ENCODE results near the gene HIF3A.

The HIF3A gene

GRCh38 chr19:46372901-46373490, 76.2 kb downstream of the HIF3A start:
- H2AFZ ChIP-seq (ENCODE audit: low read length) = no peak overlapping the region
- no peak overlapping the region for H3K27ac ChIP-seq (ENCODE audit: low read depth, low read length, poor library complexity, severe bottlenecking)
- H3K36me3 ChIP-seq (ENCODE audit: insufficient read depth, low read length) = peaks cover 44% of the 10 kb centered on the region

DNA sequence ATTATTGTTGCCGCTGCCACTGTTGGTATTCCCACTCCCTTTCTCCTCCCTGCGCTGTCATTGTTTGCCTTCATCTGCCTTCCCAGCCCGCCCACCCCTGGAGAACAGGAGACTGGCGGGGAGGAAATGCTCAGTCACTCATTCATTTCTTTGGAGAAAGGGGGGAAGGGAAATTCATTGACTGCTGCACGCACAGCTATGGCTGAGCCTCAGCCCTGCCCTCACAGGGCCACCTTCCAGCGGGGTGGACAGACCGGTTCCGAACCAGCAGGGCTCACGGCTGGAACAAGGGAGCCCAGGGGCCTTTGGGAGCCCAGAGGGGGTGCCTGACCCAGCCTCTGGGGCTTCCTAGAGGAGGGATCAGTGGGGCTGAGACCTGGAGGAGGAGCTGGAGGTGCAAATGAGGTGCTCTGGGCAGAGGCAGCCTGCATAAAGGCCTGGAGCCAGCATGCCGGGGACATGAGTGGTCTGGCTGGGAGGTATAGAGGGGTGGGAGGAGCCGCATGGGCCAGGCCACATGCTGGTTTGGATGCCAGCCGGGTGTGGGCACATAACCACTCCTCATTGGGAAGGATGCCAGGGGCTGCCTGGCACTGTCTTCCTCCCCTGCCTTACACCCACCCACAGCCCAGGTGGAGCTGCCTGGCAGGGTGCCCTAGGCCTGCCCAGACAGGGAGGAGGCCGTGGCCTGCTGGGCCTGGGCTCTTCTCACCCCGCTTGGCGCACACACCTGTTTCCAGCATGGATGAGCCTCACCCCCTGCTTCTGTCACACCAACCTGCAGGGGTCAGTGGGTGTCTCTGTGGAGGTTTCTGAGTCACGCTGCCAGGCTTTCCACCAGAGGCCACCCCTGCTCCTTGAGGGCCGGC, 76.9 kb downstream of the HIF3A start:
- H3K27ac ChIP-seq (ENCODE audit: low read depth, low read length, poor library complexity, severe bottlenecking) = no peak overlapping the region

More at GRCh38 chr19:46372901-46373490, 76.2 kb downstream of the HIF3A start:
- Histone ChIP-seq H3K4me1 (ENCODE audit: insufficient read depth, low read length, severe bottlenecking) (peaks cover 12% of the 10 kb centered on the region), H3K27me3 (ENCODE audit: insufficient read depth, low read length) (no peaks in the 10 kb centered on the region), H3K4me2 (ENCODE audit: low read length) (no peak overlapping the region), H4K20me1 (ENCODE audit: insufficient read depth, low read length) (no peaks in the 10 kb centered on the region), H3K9me2 (ENCODE audit: low read depth, low read length) (no peaks in the 10 kb centered on the region), H3F3A (ENCODE audit: insufficient read depth, low read length) (no peaks in the 10 kb centered on the region; the same call in 1 of the 2 replicates), H3K9me3 (ENCODE audit: low read length) (no peaks in the 10 kb centered on the region), H3K4me3 (ENCODE audit: low read depth, low read length, poor library complexity, severe bottlenecking) (no peak overlapping the region), H3K9ac (ENCODE audit: low read length) (no peak overlapping the region), H3K79me2 (ENCODE audit: insufficient read depth, low read length) (no peaks in the 10 kb centered on the region; the same call in 1 of the 2 replicates)
- TF ChIP-seq EZH2 (IDR thresholded peaks at IDR 0.05; ENCODE audit: borderline replicate concordance, low read length) = no peak
- peak; percentile 16; the same call in 1 of the 2 replicates for TF ChIP-seq CTCF (IDR thresholded peaks at IDR 0.05; ENCODE audit: low read length)

More for the DNA sequence above, 76.9 kb downstream of the HIF3A start:
- Histone ChIP-seq H3K9me3 (ENCODE audit: low read length) (no peaks in the 10 kb centered on the region), H3K4me2 (ENCODE audit: low read length) (no peak overlapping the region), H3K79me2 (ENCODE audit: insufficient read depth, low read length) (no peaks in the 10 kb centered on the region; the same call in 1 of the 2 replicates), H3K4me1 (ENCODE audit: insufficient read depth, low read length, severe bottlenecking) (peaks cover 8% of the 10 kb centered on the region), H3K4me3 (ENCODE audit: low read depth, low read length, poor library complexity, severe bottlenecking) (no peak overlapping the region), H4K20me1 (ENCODE audit: insufficient read depth, low read length) (no peaks in the 10 kb centered on the region), H3F3A (ENCODE audit: insufficient read depth, low read length) (no peaks in the 10 kb centered on the region; the same call in 1 of the 2 replicates), H3K9me2 (ENCODE audit: low read depth, low read length) (no peaks in the 10 kb centered on the region), H2AFZ (ENCODE audit: low read length) (no peak overlapping the region), H3K27me3 (ENCODE audit: insufficient read depth, low read length) (no peaks in the 10 kb centered on the region), H3K36me3 (ENCODE audit: insufficient read depth, low read length) (peaks cover 52% of the 10 kb centered on the region), H3K9ac (ENCODE audit: low read length) (no peak overlapping the region)
- TF ChIP-seq CTCF (IDR thresholded peaks at IDR 0.05; ENCODE audit: low read length) (no peak), EZH2 (IDR thresholded peaks at IDR 0.05; ENCODE audit: borderline replicate concordance, low read length) (no peak)
